Measurements from ENCODE around the gene BCL6.

- no peak for TF ChIP-seq CTCF (IDR thresholded peaks at IDR 0.05; ENCODE audit: insufficient read depth, low read depth, low read length)
- no peak for TF ChIP-seq EZH2 (IDR thresholded peaks at IDR 0.05; ENCODE audit: insufficient read depth, low read length)
These were observed 24.5 kb upstream of the BCL6 start for GRCh38 chr3:187769771-187770170.
